Gastroesophageal sphincter (tissue), 4 donors: ENCODE results near the gene EDN1. TPM values are rescaled to one million over a fixed set of nuclear protein-coding genes. Genes with fewer than 3 reads are reported as not detected.

Experiments used
- ATAC-seq: fragments of 150-250 bp; one replicate; pipeline ENCODE4 v1.9.1; 2016; ENCODE audit warnings: mild to moderate bottlenecking, moderate library complexity
- H3K27ac ChIP-seq, 4 donors: fragments of 200-600 bp; sonication (generic) in 3 of 4; 1 replicate in 3 of 4; 2 replicates in 1 of 4; pipeline ENCODE4 v1.5.1; 2016 to 2019
- H3K27me3 ChIP-seq: fragments of 200-600 bp; sonication (generic); one replicate; pipeline ENCODE4 v1.5.1; 2019
- H3K36me3 ChIP-seq, 2 donors: fragments of 200-600 bp; sonication (generic); one replicate each; pipeline ENCODE4 v1.5.1; 2019; ENCODE audit warnings: control low read depth in 1 of 2
- H3K4me1 ChIP-seq, 3 donors: fragments of 200-600 bp; sonication (generic); 1 replicate in 2 of 3; 2 replicates in 1 of 3; pipeline ENCODE4 v1.5.1; 2016 to 2019; ENCODE audit warnings: control low read depth in 2 of 3
- H3K4me3 ChIP-seq, 2 donors: fragments of 200-600 bp; sonication (generic); one replicate each; pipeline ENCODE4 v1.5.1; 2019; ENCODE audit warnings: mild to moderate bottlenecking in 1 of 2, moderate library complexity in 1 of 2
- H3K9me3 ChIP-seq, 3 donors: fragments of 200-600 bp; sonication (generic); one replicate each; pipeline ENCODE4 v1.5.1; 2017 to 2019; ENCODE audit warnings: control low read depth in 2 of 3
- EP300 ChIP-seq: sonication (generic); formaldehyde crosslinking; IDR thresholded peaks from one replicate; pipeline ENCODE4 v1.6.1; 2017; ENCODE audit warnings: antibody characterized with exemption, mild to moderate bottlenecking
- POLR2A ChIP-seq, 2 donors: fragments of 450-650 bp; IDR thresholded peaks; one replicate each; pipeline ENCODE4 v1.6.1; 2017; ENCODE audit warnings: antibody characterized with exemption in 2 of 2, mild to moderate bottlenecking in 2 of 2, moderate library complexity in 1 of 2
- POLR2AphosphoS5 ChIP-seq: sonication (generic); formaldehyde crosslinking; IDR thresholded peaks from one replicate; pipeline ENCODE4 v1.6.1; 2017; ENCODE audit warnings: antibody characterized with exemption
- WGBS, 2 donors: methylation state at CpG; one replicate each; pipeline ENCODE4 v1.1.5; 2018; ENCODE audit warnings: low coverage in 1 of 2; 5-methylcytosine and 5-hydroxymethylcytosine counted together
- total RNA-seq, 4 donors: library from RNA; depleted of rRNA; stranded (reverse); fragments of >200 nt; gene quantifications; one replicate each; pipeline ENCODE4 v1.1.0, GENCODE V29; 2016
- TF ChIP-seq, protein P1 (sequence below), 4 experiments: fragments of 200-600 bp in 2 of 4; fragments of 450-650 bp in 2 of 4; sonication (generic) in 1 of 4; IDR thresholded peaks; one replicate each; pipeline ENCODE4 v1.5.1; 2017 to 2019; ENCODE audit warnings: antibody characterized with exemption in 4 of 4, mild to moderate bottlenecking in 2 of 4, moderate library complexity in 2 of 4

EDN1 gene
- total RNA-seq, 4 donors from 2014 or later, result 3.6 to 39.6 (median 15.1) TPM

GRCh38 chr6:12271997-12272396 is 18.2 kb upstream of the EDN1 start:
- Histone ChIP-seq H3K4me3 (no peak overlapping the region), H3K9me3 (peaks cover 0 to 10% (median 0%) of the 10 kb centered on the region in 3 donors), H3K27me3 (no peaks in the 10 kb centered on the region), H3K4me1 (no peaks in the 10 kb centered on the region), H3K27ac (no peak overlapping the region), H3K36me3 (no peaks in the 10 kb centered on the region)
- WGBS, 2 donors, result 100% methylated on average over 1 of the region's 1 CpG
- ATAC-seq, result no peak
- TF ChIP-seq EP300, result no peak
- TF ChIP-seq POLR2A (IDR thresholded peaks at IDR 0.05), result no peak
- TF ChIP-seq POLR2AphosphoS5, result no peak
- TF ChIP-seq, protein P1, sequence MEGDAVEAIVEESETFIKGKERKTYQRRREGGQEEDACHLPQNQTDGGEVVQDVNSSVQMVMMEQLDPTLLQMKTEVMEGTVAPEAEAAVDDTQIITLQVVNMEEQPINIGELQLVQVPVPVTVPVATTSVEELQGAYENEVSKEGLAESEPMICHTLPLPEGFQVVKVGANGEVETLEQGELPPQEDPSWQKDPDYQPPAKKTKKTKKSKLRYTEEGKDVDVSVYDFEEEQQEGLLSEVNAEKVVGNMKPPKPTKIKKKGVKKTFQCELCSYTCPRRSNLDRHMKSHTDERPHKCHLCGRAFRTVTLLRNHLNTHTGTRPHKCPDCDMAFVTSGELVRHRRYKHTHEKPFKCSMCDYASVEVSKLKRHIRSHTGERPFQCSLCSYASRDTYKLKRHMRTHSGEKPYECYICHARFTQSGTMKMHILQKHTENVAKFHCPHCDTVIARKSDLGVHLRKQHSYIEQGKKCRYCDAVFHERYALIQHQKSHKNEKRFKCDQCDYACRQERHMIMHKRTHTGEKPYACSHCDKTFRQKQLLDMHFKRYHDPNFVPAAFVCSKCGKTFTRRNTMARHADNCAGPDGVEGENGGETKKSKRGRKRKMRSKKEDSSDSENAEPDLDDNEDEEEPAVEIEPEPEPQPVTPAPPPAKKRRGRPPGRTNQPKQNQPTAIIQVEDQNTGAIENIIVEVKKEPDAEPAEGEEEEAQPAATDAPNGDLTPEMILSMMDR (IDR thresholded peaks at IDR 0.05), result no peak

- Histone ChIP-seq H3K36me3 (no peaks in the 10 kb centered on the region), H3K4me3 (no peak overlapping the region), H3K9me3 (peaks cover 0 to 10% (median 0%) of the 10 kb centered on the region in 3 donors), H3K27ac (no peak overlapping the region), H3K27me3 (no peaks in the 10 kb centered on the region), H3K4me1 (peaks cover 0 to 3% (median 0%) of the 10 kb centered on the region in 3 donors)
- WGBS, 2 donors, result 88 to 100% methylated on average over 1 to 2 of the region's 2 CpGs
- TF ChIP-seq POLR2A (IDR thresholded peaks at IDR 0.05) (no peak), EP300 (no peak), POLR2AphosphoS5 (no peak)
- TF ChIP-seq, protein P1 (IDR thresholded peaks at IDR 0.05), result no peak
- ATAC-seq, result no peak
These were observed 15.1 kb upstream of the EDN1 start for GRCh38 chr6:12275107-12275506.

GRCh38 chr6:12276930-12277315 is 13.2 kb upstream of the EDN1 start:
- H3K4me3 ChIP-seq, result no peak overlapping the region
- TF ChIP-seq POLR2AphosphoS5 (no peak), POLR2A (IDR thresholded peaks at IDR 0.05) (no peak), EP300 (no peak)
- TF ChIP-seq, protein P1 (IDR thresholded peaks at IDR 0.05), result no peak
- H3K27ac ChIP-seq, result no peak overlapping the region
- no peaks in the 10 kb centered on the region for H3K27me3 ChIP-seq
- WGBS, 2 donors, result 100% methylated on average over 1 of the region's 1 CpG
- no peaks in the 10 kb centered on the region for H3K36me3 ChIP-seq
- no peak for ATAC-seq
- H3K9me3 ChIP-seq, result peaks cover 0 to 3% (median 0%) of the 10 kb centered on the region in 3 donors
- peaks cover 0 to 3% (median 0%) of the 10 kb centered on the region in 3 donors for H3K4me1 ChIP-seq

GRCh38 chr6:12277386-12277785 is 12.8 kb upstream of the EDN1 start:
- H3K27ac ChIP-seq, result no peak overlapping the region
- H3K27me3 ChIP-seq, result no peaks in the 10 kb centered on the region
- no peak overlapping the region for H3K4me3 ChIP-seq
- H3K36me3 ChIP-seq, result no peaks in the 10 kb centered on the region
- WGBS, 2 donors, result 90 to 91% methylated on average over 4 to 9 of the region's 9 CpGs
- no peak for TF ChIP-seq EP300
- TF ChIP-seq, protein P1 (IDR thresholded peaks at IDR 0.05), result no peak
- no peak for TF ChIP-seq POLR2A (IDR thresholded peaks at IDR 0.05)
- no peak for TF ChIP-seq POLR2AphosphoS5
- H3K9me3 ChIP-seq, result no peaks in the 10 kb centered on the region
- H3K4me1 ChIP-seq, result peaks cover 0 to 3% (median 0%) of the 10 kb centered on the region in 3 donors
- no peak for ATAC-seq

DNA sequence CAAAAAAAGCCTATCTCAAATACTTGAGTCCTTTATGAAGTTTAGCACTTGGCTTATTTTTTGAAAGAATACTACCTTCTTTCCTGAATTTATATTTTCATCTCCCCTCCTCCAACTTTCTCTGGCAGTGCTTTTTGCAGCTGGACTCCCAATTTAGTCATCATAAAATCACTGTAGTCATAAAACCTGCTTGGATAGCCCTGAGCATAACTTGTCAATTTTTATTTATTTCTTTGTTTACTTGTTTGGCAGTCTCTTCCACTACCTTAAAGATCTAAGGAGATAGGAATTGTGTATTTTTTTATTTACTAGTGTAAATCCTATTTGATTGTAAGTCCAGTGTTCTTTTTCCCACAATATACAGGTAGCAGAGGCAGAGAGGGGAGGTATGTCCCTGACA is 11.2 kb upstream of the EDN1 start:
- no peak for ATAC-seq
- peaks cover 0 to 3% (median 0%) of the 10 kb centered on the region in 3 donors for H3K4me1 ChIP-seq
- H3K36me3 ChIP-seq, result no peaks in the 10 kb centered on the region
- H3K27me3 ChIP-seq, result no peaks in the 10 kb centered on the region
- no peak overlapping the region for H3K4me3 ChIP-seq
- no peaks in the 10 kb centered on the region for H3K9me3 ChIP-seq
- TF ChIP-seq POLR2AphosphoS5 (no peak), EP300 (no peak), POLR2A (IDR thresholded peaks at IDR 0.05) (no peak)
- TF ChIP-seq, protein P1 (IDR thresholded peaks at IDR 0.05), result no peak
- no peak overlapping the region for H3K27ac ChIP-seq
